ENCODE measurements around the gene CLEC4G. TPM values are rescaled to one million over a fixed set of nuclear protein-coding genes. Genes with fewer than 3 reads are reported as not detected.

CLEC4G gene
- polyA plus RNA-seq, 1 donor (not counting 4 experiments of a cell fraction or from before 2014, with no cell fraction given), result not detected

- no peak overlapping the region for H2AFZ ChIP-seq (ENCODE audit: control insufficient read depth, low read length)
- H3K9ac ChIP-seq (ENCODE audit: control insufficient read depth, extremely low read depth, insufficient read depth, low read length), result no peak overlapping the region
- H3K9me1 ChIP-seq (ENCODE audit: control insufficient read depth, extremely low read depth, insufficient read depth, low read length), result no peaks in the 10 kb centered on the region
- H3K27me3 ChIP-seq (ENCODE audit: control insufficient read depth, extremely low read depth, insufficient read depth, low read length), result peaks cover 7% of the 10 kb centered on the region
- H4K20me1 ChIP-seq (ENCODE audit: control insufficient read depth, extremely low read depth, insufficient read depth, low read length), result no peaks in the 10 kb centered on the region
- H3K36me3 ChIP-seq (ENCODE audit: control insufficient read depth in 2 of 2, extremely low read depth in 1 of 2, insufficient read depth in 2 of 2, low read length in 2 of 2), result no peaks in the 10 kb centered on the region
- H3K79me2 ChIP-seq (ENCODE audit: control insufficient read depth, insufficient read depth, low read length), result no peaks in the 10 kb centered on the region
- H3K4me3 ChIP-seq (ENCODE audit: control insufficient read depth in 2 of 3, extremely low read depth in 1 of 3, insufficient read depth in 2 of 3, low read depth in 1 of 3, low read length in 3 of 3), result no peak overlapping the region
- DNase-seq (ENCODE audit: low read depth, low spot score), result no peak
- dilution Hi-C loops (cut with MboI; ENCODE audit: extremely low pct_ligation_motif_present, low sequenced_read_pairs), result no loop called here
- H3K27ac ChIP-seq (ENCODE audit: control insufficient read depth, insufficient read depth, low read length), result no peak overlapping the region
- H3K4me2 ChIP-seq (ENCODE audit: control insufficient read depth, extremely low read depth, insufficient read depth, low read depth, low read length), result no peak overlapping the region
- peaks cover 2% of the 10 kb centered on the region for H3K9me3 ChIP-seq (ENCODE audit: control insufficient read depth, low read depth, low read length)
- TF ChIP-seq EZH2 (IDR thresholded peaks at IDR 0.05; ENCODE audit: low read length), result no peak
- TF ChIP-seq CTCF (optimal IDR thresholded peaks at IDR 0.05 in 1 of 3, IDR thresholded peaks at IDR 0.05 in 1 of 3, conservative IDR thresholded peaks at IDR 0.05 in 1 of 3; ENCODE audit: extremely low read depth in 1 of 3, insufficient read depth in 2 of 3, low read length in 3 of 3), result no peak
- peaks cover 22% of the 10 kb centered on the region for H3K4me1 ChIP-seq (ENCODE audit: control insufficient read depth, extremely low read depth, insufficient read depth, low read length)
- no peak for FAIRE-seq
These were observed 43.9 kb upstream of the CLEC4G start for GRCh38 chr19:7775761-7776160.

GRCh38 chr19:7773841-7774240, 41.9 kb upstream of the CLEC4G start:
- Histone ChIP-seq H3K4me1 (ENCODE audit: control insufficient read depth, extremely low read depth, insufficient read depth, low read length) (peaks cover 22% of the 10 kb centered on the region), H3K27ac (ENCODE audit: control insufficient read depth, insufficient read depth, low read length) (no peak overlapping the region), H3K9me3 (ENCODE audit: control insufficient read depth, low read depth, low read length) (no peaks in the 10 kb centered on the region), H2AFZ (ENCODE audit: control insufficient read depth, low read length) (no peak overlapping the region), H3K9ac (ENCODE audit: control insufficient read depth, extremely low read depth, insufficient read depth, low read length) (no peak overlapping the region), H3K9me1 (ENCODE audit: control insufficient read depth, extremely low read depth, insufficient read depth, low read length) (no peaks in the 10 kb centered on the region), H3K79me2 (ENCODE audit: control insufficient read depth, insufficient read depth, low read length) (no peaks in the 10 kb centered on the region), H3K36me3 (ENCODE audit: control insufficient read depth in 2 of 2, extremely low read depth in 1 of 2, insufficient read depth in 2 of 2, low read length in 2 of 2) (no peaks in the 10 kb centered on the region), H4K20me1 (ENCODE audit: control insufficient read depth, extremely low read depth, insufficient read depth, low read length) (no peaks in the 10 kb centered on the region), H3K27me3 (ENCODE audit: control insufficient read depth, extremely low read depth, insufficient read depth, low read length) (no peaks in the 10 kb centered on the region), H3K4me2 (ENCODE audit: control insufficient read depth, extremely low read depth, insufficient read depth, low read depth, low read length) (peak overlapping the region; percentile 37), H3K4me3 (ENCODE audit: control insufficient read depth in 2 of 3, extremely low read depth in 1 of 3, insufficient read depth in 2 of 3, low read depth in 1 of 3, low read length in 3 of 3) (no peak overlapping the region)
- DNase-seq (ENCODE audit: low read depth, low spot score) (peak; percentile 35), FAIRE-seq (peak; percentile 49)
- no peak for TF ChIP-seq CTCF (optimal IDR thresholded peaks at IDR 0.05 in 1 of 3, IDR thresholded peaks at IDR 0.05 in 1 of 3, conservative IDR thresholded peaks at IDR 0.05 in 1 of 3; ENCODE audit: extremely low read depth in 1 of 3, insufficient read depth in 2 of 3, low read length in 3 of 3)
- TF ChIP-seq EZH2 (IDR thresholded peaks at IDR 0.05; ENCODE audit: low read length), result no peak
- dilution Hi-C loops (cut with MboI; ENCODE audit: extremely low pct_ligation_motif_present, low sequenced_read_pairs), result no loop called here

Measured in keratinocyte (primary cell).